Measurements from ENCODE around the gene PDE6B.
"Not testable (repeated sequence)": the region's sequence is repeated elsewhere in the genome, so short reads cannot be mapped to it uniquely, and the experiment has no call there.

The PDE6B gene

GRCh38 chr4:656436-657337 is 31.3 kb downstream of the PDE6B start:
- no peak for DNase-seq (ENCODE audit: low read depth)

- no peak for DNase-seq (ENCODE audit: low read depth)
Measured at GRCh38 chr4:657338-657833, 32.0 kb downstream of the PDE6B start.

- no peak for DNase-seq (ENCODE audit: low read depth)
Measured at GRCh38 chr4:657834-658667, 32.7 kb downstream of the PDE6B start.

GRCh38 chr4:658681-659667 is 33.6 kb downstream of the PDE6B start:
- DNase-seq (ENCODE audit: low read depth) = no peak

GRCh38 chr4:659851-660250 is 34.5 kb downstream of the PDE6B start:
- DNase-seq (ENCODE audit: low read depth) = no peak

GRCh38 chr4:660401-660800 is 35.0 kb downstream of the PDE6B start:
- no peak for DNase-seq (ENCODE audit: low read depth)

- DNase-seq (ENCODE audit: low read depth) = no peak
Measured at GRCh38 chr4:661231-661630, 35.9 kb downstream of the PDE6B start.

- no peak for DNase-seq (ENCODE audit: low read depth)
Measured at GRCh38 chr4:661881-662761, 36.7 kb downstream of the PDE6B start.

- DNase-seq (ENCODE audit: low read depth) = no peak
Measured at GRCh38 chr4:663046-663437, 37.7 kb downstream of the PDE6B start.

GRCh38 chr4:663438-664428 is 38.4 kb downstream of the PDE6B start:
- DNase-seq (ENCODE audit: low read depth) = no peak

GRCh38 chr4:664713-665231 is 39.4 kb downstream of the PDE6B start:
- DNase-seq (ENCODE audit: low read depth) = no peak

- DNase-seq (ENCODE audit: low read depth) = no peak
Measured at GRCh38 chr4:665381-665750, 40.0 kb downstream of the PDE6B start.

- DNase-seq (ENCODE audit: low read depth) = no peak
Measured at GRCh38 chr4:665751-666435, 40.5 kb downstream of the PDE6B start.

GRCh38 chr4:666436-666810 is 41.0 kb downstream of the PDE6B start:
- DNase-seq (ENCODE audit: low read depth) = no peak

- DNase-seq (ENCODE audit: low read depth) = no peak
Measured at GRCh38 chr4:666822-667544, 41.6 kb downstream of the PDE6B start.

GRCh38 chr4:667545-667925 is 42.2 kb downstream of the PDE6B start:
- DNase-seq (ENCODE audit: low read depth) = no peak

- not testable (repeated sequence) for DNase-seq (ENCODE audit: low read depth)
Measured at GRCh38 chr4:668219-668618, 42.8 kb downstream of the PDE6B start.

Data from ELR (cell line).